CD4-positive, alpha-beta T cell treated with Interleukin-21 for 1 hour (primary cell): ENCODE data around the gene RPL35.

Experiments
- DNase-seq: peaks from one replicate; pipeline ENCODE4 v3.0.0-alpha.2; 2020

RPL35 gene

DNA sequence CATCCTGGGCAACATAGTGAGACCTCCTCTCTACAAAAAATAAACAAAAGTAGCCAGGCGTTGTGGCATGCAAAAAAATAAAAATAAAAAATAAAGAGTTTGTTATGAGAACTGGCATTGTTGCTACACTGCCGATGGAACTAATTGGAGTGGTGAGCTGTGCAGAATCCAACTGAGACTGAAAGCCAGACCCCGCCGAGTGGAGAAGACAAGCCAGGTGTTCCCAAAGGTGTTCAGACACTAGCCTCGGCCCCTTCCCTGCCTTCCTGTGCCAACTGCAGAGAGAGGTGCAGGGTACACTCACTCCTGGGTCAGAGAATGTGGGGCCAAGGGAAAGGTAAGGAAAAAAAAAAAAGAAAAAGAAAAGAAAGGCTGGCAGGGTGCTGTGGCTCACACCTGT lies 46.2 kb downstream of the RPL35 start:
- DNase-seq = no peak

DNA sequence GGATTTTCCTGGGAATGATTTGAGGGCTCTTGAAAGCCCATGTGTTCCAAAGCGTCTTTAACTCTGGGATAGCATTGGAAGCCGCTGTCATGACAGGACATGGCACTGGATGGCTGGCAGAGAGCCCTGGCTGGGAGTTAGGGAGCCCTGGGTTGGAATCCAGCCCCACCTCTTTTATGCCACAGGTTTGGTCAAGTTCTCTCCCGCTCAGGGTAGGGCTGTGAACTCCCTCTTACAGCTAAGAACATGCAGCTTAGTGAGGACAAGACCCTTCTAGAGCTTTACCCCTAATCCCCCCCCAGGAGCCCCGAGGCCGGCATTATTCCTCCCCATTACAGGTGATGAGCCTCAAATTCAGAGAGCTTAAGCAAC lies 47.6 kb downstream of the RPL35 start:
- no peak for DNase-seq

DNA sequence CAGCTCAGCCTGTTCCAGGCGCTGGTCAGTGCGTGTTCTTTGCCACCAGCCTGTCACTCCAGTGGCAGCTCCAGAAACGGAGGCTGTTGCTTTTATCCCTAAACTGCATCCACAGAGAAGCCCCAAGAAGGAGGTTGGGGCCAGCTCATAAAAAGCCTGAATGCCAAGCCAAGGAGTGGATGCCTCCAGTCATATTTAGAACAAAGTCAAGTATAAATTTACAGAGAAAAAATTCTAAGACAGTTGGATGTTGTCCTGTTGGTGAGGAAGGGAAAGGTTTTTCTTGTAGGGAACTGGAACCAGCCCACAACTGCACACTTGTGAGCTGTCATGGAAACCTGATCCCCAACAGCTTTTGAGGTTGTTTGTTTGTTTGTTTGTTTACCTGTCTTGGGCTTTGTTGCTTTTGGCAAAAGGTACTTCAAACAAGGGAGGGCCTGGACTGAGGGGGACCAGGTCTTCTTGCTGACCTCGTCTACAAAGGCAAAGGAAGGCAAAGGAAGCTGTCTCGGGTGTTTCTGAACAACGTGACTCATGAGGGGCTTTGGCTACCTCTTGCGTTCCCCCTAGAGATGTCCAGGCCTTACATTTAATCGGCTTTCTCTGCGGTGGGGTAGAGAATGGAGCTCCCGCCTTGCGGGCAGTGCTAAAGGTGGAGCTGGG lies 48.1 kb downstream of the RPL35 start:
- DNase-seq = no peak

DNA sequence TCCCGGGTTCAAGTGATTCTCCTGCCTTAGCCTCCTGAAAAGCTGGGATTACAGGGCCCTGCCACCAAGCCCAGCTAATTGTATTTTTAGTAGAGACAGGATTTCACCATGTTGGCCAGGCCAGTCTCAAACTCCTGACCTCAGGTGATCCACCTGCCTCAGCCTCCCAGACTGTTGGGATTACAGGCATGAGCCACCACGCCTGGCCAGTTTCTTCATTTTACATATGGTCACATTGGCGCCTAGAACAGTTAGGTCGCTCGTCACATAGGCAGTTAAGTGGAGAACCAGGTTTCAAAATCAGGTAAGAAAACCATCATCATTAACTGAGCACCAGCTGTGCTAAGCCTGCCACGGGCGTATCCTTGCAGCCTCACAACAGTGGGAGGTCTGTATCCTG lies 48.7 kb downstream of the RPL35 start:
- DNase-seq = no peak

DNA sequence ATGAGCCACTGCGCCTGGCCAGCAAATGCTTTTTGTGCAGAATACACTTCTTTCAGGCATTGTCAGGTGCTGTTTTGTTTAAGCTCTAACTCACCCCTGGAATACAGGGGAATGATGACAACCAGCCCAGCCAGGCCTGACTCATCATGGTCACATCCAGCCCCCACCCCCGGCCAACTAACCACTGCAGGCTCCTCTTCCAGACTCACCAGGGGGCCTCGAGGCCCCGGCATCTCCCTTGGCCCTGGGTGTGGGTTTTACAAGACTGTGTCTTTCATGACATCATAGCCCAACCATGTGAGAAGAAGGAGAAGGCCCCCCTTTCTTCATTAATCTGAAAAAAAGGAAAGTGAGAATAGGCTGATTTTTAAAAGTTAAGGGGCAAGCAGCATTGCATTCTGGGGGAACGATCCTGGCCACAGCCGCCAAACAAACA lies 49.3 kb downstream of the RPL35 start:
- DNase-seq = no peak

DNA sequence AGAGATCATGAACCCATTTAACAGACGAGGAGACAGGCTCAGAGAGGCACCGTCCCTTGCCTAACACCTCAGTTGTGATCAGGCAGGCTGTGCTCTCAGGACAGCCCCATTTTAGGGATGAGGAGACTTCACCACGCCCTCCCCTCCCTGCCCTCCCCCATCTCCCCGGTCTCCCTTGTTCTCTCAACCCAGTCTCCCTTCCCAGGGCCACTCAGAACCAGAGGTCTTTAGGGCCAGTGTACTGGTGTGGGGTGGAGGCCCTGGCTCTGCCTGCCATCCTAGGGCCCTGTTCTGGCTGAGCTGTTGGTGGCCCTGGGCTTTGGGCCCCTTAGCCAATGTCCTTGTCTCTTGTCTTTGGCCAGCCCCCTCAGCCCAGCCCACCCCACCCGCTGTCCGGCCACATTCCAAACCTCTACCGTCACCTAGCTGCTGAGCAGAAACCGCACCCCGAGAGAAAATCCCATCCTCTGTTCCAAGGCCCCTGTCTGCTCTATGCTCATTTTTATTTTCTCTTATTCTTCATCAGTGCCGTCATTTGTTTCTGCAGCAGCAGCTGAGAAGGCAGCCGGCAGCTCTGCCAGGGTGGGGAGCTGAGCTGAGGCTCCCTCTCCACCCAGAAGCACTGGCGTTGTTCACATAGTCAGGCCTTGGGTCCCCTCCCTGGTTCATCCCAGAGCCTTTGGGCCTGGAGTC lies 50.9 kb downstream of the RPL35 start:
- no peak for DNase-seq

DNA sequence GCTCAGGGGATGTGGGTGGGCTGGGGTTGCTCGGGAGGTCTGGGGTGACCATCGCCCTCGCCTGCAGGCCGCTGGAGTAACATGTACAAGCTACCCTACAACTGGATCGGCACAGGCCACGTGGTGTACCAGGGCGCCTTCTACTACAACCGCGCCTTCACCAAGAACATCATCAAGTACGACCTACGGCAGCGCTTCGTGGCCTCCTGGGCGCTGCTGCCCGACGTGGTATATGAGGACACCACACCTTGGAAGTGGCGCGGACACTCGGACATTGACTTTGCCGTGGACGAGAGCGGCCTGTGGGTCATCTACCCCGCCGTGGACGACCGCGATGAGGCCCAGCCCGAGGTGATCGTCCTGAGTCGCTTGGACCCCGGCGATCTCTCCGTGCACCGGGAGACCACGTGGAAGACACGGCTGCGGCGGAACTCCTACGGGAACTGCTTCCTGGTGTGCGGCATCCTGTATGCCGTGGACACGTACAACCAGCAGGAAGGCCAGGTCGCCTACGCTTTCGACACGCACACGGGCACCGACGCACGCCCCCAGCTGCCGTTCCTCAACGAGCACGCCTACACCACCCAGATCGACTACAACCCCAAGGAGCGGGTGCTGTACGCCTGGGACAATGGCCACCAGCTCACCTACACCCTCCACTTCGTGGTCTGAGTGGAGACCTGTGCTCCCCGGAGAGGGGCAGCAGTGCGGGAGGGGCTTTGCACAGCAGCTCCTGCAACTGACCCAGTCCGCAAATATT lies 51.8 kb downstream of the RPL35 start:
- DNase-seq = no peak

DNA sequence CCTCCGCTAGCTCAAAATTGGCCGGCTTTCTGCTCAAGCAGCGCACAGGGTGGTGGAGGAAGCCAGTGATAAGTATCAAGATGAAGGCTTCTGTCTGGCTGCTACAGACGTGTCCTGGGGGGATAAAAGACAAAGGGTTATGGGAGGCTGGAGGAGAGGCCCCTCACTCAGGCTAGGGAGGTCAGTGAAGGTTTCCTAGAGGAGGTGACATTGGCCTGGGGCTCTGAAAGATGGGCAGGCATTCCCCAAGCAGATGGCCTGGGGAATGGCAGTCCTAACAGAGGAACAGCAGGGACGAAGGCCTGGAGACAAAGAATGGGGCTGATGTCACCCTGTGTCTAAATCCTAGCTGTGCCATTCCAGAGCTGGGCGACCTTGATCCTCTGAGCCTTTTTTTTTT lies 52.5 kb downstream of the RPL35 start:
- no peak for DNase-seq

DNA sequence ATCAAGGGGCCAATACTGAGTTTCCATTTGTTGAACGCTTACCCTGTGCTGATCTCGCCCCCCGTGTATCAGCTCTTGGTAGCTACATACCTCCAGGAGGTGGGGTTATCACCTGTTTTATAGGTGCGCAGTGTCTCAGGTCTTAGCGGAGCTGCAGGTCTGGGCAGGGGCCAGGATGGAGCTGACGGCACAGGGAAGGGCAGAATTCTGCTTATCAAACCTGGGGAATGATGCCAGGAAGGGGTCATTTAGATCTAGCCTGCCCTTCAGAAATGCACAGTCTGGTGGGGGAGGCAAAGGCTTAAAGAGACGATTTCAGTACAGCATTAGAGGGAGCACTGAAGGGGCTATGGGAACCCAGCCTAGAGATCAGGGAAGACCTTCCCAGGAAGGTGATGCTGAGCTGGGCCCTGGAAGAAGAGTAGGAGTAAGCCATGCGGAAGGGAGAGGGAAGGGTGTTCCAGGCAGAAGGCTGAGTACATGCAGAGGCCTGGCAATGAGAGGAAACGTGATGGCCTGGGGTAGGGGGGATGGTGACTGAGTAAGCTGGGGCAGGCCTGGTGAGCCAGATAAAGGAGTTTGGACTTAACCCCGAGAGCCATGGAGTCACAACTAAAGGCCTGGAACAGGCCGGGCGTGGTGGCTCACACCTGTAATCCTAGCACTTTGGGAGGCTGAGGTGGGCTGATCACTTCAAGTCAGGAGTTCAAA lies 53.4 kb downstream of the RPL35 start:
- DNase-seq = no peak
